ENCODE results near the gene NKX3-2. TPM values are rescaled to one million over a fixed set of nuclear protein-coding genes. Genes with fewer than 3 reads are reported as not detected.
A peak's percentile ranks its signal among the peaks of the same experiment; 100 is the strongest.

NKX3-2 gene
- total and polyA plus RNA-seq, 2 of the 8 experiments (the other 6 are each of a cell fraction or from before 2014, with no cell fraction given) = 0.13 TPM; not detected in 1

DNA sequence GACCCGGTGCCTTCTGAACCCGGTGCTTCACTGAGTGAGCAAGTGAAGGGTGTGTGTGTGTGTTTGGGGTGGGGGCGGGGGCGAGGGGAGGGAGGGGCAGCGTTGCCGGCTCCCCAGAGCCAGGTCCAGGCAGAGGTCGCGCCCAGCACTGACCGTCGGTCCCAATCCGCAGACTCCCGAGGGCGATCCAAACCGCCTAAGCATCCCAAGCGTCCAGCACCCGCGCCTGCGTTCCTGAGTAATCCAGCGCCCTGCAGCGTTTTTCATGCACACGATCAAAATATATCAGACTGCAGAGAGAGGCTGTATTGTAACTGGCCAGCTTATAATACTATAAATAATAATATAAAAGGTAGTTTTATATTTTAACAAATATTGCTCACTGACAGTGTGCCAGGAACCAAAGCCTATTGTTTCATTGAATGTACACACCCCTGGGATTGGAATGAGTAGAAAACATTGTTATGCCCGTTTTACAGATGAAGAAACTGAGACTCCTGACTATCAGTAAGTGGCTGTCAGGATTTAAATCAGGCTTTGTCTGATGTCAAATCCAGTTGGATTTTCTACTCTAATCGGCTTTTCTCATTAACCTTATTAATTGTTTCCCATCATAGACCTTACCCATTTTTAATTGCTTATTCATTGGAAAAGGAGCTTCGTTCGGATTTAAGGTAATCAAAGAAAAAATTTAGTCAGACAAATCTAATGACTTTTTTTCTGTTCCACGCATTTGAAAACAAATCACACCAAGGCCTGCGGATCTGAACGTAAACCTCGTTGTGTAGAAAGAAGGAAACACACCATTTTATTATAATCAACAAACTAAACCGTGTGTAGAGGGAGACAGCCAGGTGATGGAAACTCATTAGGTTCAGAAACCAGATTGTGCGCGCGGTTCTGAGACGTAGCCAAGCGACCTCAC, 4.0 kb upstream of the NKX3-2 start:
- POLR2A ChIA-PET (ENCODE audit: partially characterized antibody) = no interaction called here
- DNase-seq (ENCODE audit: low read depth in 1 of 2, low spot score in 2 of 2) = no peak
- peaks cover 35 to 68% (median 48%) of the 10 kb centered on the region in 4 experiments for H3K27me3 ChIP-seq (replicated peaks in 1 of 4; ENCODE audit: control insufficient read depth in 3 of 4, extremely low read depth in 1 of 4, insufficient read depth in 3 of 4, low read length in 3 of 4)

More for the DNA sequence above, 4.0 kb upstream of the NKX3-2 start:
- Histone ChIP-seq H4K91ac (replicated peaks; ENCODE audit: insufficient read length, low read length) (no peak overlapping the region), H4K8ac (ENCODE audit: extremely low read depth, insufficient read depth, low read length) (no peak overlapping the region), H4K20me1 (replicated peaks in 1 of 2; ENCODE audit: control insufficient read depth in 1 of 2, insufficient read depth in 2 of 2, low read length in 2 of 2) (peaks cover 0 to 2% of the 10 kb centered on the region in 2 experiments), H2BK20ac (ENCODE audit: low read length) (no peak overlapping the region), H2BK5ac (ENCODE audit: low read depth, low read length) (no peak overlapping the region), H3K4me1 (replicated peaks in 1 of 4; ENCODE audit: control insufficient read depth in 3 of 4, insufficient read depth in 4 of 4, low read length in 3 of 4) (peaks cover 4 to 16% (median 10%) of the 10 kb centered on the region in 4 experiments), H3K14ac (ENCODE audit: insufficient read length) (no peak overlapping the region), H3K36me3 (ENCODE audit: control insufficient read depth in 2 of 4, insufficient read depth in 4 of 4, low read length in 3 of 4) (peaks cover 0 to 7% (median 0%) of the 10 kb centered on the region in 4 experiments; a peak in 1 of 8 replicates), H3K27ac (ENCODE audit: low read depth, low read length) (no peak overlapping the region), H3K9me3 (ENCODE audit: insufficient read depth in 2 of 2, low read depth in 1 of 2, low read length in 1 of 2) (no peaks in the 10 kb centered on the region), H2BK120ac (replicated peaks; ENCODE audit: low read depth, low read length) (no peak overlapping the region), H2BK12ac (ENCODE audit: low read depth, low read length) (no peak overlapping the region), H3K18ac (ENCODE audit: extremely low read depth, low read length) (no peak overlapping the region), H2AFZ (ENCODE audit: low read length) (no peak overlapping the region), H3K4me3 (ENCODE audit: extremely low read depth in 1 of 4, insufficient read depth in 2 of 4, low read depth in 3 of 4, low read length in 4 of 4) (peak overlapping the region; percentile 38 to 74 (median 52)), H3K79me2 (ENCODE audit: control insufficient read depth in 1 of 2, insufficient read depth in 2 of 2, low read length in 2 of 2) (no peaks in the 10 kb centered on the region), H3K79me1 (ENCODE audit: low read depth, low read length) (no peaks in the 10 kb centered on the region), H2BK15ac (ENCODE audit: low read length) (no peak overlapping the region), H3K56ac (replicated peaks; ENCODE audit: insufficient read length, low read depth, low read length) (no peak overlapping the region), H3K23ac (ENCODE audit: insufficient read length) (no peak overlapping the region), H3K9ac (replicated peaks in 1 of 4; ENCODE audit: extremely low read depth in 1 of 4, low read depth in 3 of 4, low read length in 3 of 4) (no peak overlapping the region), H3K4me2 (ENCODE audit: insufficient read depth in 1 of 2, low read depth in 2 of 2, low read length in 2 of 2) (peak overlapping the region; percentile 92 to 96), H3K4ac (replicated peaks; ENCODE audit: insufficient read length, low read depth, low read length) (no peak overlapping the region), H4K5ac (ENCODE audit: insufficient read length, low read depth, low read length) (no peak overlapping the region), H2AK5ac (ENCODE audit: low read depth, low read length) (no peak overlapping the region), H3K23me2 (ENCODE audit: low read depth, low read length) (peaks cover 14% of the 10 kb centered on the region)
- CTCF ChIA-PET (ENCODE audit: partially characterized antibody) = interaction anchor here (0.6 to 3.4 kb wide), 21 partner anchors 11 to 819 kb away, joined by 3 to 13 read pairs (median 3); no protein-coding TSS in a partner anchor
- no peak for FAIRE-seq
- 12% methylated on average over 32 of the region's 35 CpGs; no CpG with 5 or more reads in 1 of the 2 experiments for WGBS, 2 experiments (ENCODE audit: extremely low coverage in 1 of 2, insufficient coverage in 1 of 2, insufficient read length in 1 of 2, insufficient replicate concordance in 2 of 2, low coverage in 1 of 2, low lambda C conversion rate in 2 of 2, missing lambda C conversion rate in 1 of 2)

All from H1 (cell line).